Renal cortical epithelial cell (primary cell): Measurements from ENCODE around the gene ELF3. TPM values are rescaled to one million over a fixed set of nuclear protein-coding genes. Genes with fewer than 3 reads are reported as not detected.
A peak's percentile ranks its signal among the peaks of the same experiment; 100 is the strongest.
"Not testable (repeated sequence)": the region's sequence is repeated elsewhere in the genome, so short reads cannot be mapped to it uniquely, and the experiment has no call there.

Experiments used
- DNase-seq: peaks from one replicate; pipeline ENCODE4 v3.0.0-alpha.2; 2011; ENCODE audit warnings: low read depth
- total RNA-seq: library from RNA; depleted of rRNA; stranded (reverse); fragments of >200 nt; gene quantifications from 2 replicates; pipeline ENCODE4 v1.2.3, GENCODE V29; 2014

Gene ELF3
- 277 and 307 TPM in 2 replicates for total RNA-seq

DNA sequence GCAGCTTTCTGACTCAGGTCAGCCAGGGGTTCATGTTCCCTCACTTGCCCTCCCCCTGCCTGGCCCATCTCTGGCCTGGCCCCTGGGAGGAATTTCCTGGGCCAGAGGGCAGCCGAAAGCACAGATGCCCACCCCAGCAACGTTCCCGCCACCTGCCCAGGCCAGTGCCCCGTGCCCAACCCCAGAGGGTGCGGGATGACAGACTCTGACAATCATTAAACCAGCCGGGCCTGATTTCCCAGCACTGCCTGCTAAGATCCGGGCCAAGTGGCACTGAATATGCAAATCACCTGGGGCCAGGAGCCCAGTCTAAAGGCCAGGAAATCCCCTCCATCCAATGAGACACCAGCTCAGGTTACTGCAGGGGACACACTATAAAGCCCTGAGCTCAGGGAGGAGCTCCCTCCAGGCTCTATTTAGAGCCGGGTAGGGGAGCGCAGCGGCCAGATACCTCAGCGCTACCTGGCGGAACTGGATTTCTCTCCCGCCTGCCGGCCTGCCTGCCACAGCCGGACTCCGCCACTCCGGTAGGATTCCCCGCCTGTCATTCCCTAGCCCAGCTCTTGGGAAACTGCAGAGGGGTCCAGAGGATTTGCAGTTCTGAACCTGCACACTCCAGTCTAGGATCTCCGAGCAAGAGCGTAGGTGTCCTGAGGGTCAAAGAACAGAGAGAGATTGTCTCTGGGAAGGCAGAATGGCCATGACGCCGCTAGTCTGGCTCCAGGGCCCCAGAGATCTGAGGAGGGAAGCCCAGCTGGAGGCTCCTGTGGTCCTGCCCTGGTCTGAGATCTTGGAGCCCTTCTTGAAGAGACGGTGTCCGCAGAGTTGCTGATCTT lies at the start of gene ELF3:
Gene ELF3 (plus strand): TSS at position 408 of the 836 bp plus-strand sequence. CDS start 550 bp downstream, outside the sequence.
- DNase-seq, result peak; percentile 99

DNA sequence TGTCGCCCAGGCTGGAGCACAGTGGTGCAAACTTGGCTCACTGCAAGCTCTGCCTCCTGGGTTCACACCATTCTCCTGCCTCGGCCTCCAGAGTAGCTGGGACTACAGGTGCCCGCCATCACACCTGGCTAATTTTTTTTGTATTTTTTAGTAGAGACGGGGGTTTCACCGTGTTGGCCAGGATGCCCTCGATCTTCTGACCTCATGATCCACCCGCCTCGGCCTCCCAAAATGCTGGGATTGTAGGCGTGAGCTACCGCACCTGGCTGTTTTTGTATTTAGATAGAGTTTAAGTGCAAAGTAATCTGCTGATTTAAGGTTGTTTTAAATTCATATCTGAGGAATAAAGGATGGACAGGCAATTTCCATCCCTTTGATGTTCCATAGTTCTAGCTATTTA lies 48.0 kb upstream of the ELF3 start:
- DNase-seq, result not testable (repeated sequence)

DNA sequence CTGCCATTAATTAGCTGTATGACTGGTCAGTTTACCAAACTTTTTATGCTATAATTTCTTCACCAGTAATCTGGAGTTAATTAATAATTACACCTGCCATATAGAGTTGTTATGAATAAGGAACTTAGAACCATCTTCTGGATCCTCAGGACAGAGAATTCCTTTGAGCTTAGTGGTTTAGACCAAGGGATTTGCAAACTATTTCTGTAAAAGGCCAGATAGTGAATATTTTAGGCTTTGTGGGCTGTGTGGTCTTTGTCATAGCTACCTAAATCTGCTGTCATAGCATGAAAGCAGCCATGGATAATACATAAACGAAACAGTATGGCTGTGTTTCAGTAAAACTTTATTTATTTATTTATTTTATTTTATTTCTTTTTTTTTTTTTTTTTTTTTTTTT lies 46.1 kb upstream of the ELF3 start:
- no peak for DNase-seq

DNA sequence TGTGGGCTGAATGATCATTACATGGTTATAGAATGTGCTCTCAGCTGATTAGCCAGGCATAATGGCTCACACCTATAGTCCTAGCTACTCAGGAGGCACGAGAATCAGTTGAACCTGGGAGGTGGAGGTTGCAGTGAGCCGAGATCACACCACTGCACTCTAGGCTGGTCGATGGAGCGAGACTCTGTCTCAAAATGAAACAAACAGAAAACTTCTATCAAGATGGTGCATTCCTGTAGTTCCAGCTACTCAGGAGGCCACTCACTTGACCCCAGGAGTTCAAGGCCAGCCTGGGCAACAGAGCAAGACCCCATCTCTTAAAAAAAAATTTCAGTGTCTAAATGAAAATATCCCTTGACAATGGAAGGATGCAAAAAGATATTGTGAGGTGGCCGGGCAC lies 44.2 kb upstream of the ELF3 start:
- peak; percentile 43 for DNase-seq

DNA sequence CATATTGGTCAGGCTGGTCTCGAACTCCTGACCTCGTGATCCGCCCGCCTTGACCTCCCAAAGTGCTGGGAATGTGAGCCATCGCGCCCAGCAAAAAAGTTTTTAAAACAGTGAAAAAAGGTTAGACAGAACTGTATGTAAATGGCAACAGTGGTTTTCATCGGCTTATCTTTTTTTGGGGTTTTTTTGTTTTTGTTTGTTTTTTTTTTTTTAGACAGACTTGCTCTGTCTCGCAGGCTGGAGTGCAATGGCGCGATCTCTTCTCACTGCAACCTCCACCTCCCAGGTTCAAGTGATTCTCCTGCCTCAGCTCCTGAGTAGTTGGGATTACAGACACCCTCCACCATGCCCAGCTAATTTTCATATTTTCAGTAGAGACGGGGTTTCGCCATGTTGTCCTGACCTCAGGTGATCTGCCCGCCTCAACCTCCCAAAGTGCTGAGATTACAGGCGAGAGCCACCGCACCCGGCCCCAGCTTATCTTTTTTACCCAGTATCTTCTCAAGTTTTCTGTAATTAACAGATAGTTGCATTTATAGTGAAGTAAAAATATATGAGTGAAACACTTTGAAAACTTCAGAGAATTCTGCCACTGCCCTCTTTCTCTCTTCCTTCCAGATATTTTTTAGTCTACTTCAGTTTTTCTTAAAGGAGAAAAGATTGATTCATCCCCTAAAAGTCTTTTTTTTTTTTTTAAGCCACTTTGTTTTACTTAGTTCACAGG lies 42.0 kb upstream of the ELF3 start:
- no peak for DNase-seq

DNA sequence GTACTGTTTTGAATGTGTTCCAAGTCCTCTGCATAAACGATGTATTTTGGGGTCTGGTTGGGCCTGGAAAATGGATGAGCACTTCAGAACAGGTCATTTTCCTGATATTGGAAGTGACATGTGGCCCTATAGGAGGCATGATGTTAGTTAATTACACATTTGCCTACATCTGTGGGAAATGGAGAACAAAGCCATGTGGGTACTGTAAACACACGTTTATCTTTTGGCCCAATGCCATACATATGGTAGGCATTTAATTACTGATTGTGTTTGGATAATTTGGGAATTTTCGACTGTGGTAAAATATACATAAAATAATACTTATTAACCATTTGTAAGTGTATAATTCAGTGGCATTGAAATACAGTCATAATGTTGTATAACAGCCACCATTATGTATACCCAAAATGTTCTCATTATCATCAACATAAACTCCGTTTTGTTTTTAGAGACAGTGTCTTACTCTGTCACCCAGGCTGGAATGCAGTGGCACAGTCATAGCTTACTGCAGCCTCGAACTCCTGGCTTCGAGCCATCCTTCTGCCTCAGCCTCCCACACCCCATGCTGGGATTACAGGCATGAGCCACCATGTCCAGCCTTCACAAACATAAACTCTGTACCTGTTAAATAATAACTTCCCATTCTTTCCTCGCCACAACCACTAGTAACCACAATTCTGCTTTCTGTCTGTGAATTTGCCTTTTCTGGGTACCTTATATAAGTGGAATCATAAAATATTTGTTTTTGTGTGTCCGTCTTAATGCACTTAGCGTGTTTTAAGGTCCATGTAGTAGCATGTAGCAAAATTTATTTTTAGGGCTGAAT lies 39.8 kb upstream of the ELF3 start:
- DNase-seq, result peak; percentile 54

DNA sequence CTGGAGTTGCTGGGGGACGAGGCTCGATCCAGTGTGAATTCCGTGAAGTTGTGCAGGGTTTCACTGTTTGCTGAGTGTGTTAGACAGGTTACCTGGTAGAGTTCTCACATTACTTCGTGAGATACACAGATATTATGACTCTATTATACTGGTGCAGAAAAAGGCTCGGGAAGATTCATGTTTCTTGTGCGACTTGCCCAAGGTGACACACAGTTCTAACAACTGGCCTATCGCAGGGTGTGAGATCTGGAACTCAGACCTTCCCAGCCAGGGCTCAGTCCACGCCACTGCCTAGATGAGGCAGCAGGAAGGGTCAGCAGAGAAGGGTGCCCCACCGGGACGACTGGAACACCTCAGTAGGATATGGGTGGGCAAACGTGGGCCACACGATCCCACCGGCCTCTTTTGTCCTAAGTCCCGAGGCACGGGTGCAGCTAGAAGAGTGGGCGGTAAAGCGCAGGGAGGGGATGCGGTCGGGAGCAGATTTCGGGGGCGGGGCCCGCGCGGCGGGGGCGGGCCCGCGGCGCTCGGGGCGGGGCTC lies 28.2 kb upstream of the ELF3 start:
- peak; percentile 19 for DNase-seq

DNA sequence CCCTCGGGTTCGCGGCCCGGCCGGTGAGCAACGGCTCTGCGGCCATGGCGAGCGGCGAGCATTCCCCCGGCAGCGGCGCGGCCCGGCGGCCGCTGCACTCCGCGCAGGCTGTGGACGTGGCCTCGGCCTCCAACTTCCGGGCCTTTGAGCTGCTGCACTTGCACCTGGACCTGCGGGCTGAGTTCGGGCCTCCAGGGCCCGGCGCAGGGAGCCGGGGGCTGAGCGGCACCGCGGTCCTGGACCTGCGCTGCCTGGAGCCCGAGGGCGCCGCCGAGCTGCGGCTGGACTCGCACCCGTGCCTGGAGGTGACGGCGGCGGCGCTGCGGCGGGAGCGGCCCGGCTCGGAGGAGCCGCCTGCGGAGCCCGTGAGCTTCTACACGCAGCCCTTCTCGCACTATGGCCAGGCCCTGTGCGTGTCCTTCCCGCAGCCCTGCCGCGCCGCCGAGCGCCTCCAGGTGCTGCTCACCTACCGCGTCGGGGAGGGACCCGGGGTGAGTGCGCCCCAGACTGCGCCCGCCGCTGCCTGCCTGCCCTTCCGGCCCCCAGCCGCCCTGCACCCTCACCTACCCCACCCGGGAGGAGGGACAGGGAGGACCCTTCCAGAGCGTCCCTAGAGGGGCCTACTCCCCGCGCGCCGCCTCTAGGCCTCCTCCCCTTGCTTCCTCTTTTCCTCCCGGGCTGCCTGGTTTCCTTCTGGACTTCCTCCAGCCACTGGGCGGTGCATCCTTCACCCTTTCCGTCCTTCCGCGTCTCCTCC lies 27.6 kb upstream of the ELF3 start, which contains the start of gene RNPEP:
Gene RNPEP (plus strand): TSS at position 26 of the 757 bp plus-strand sequence. CDS start 19 bp downstream, at position 45.
- DNase-seq, result peak; percentile 54

DNA sequence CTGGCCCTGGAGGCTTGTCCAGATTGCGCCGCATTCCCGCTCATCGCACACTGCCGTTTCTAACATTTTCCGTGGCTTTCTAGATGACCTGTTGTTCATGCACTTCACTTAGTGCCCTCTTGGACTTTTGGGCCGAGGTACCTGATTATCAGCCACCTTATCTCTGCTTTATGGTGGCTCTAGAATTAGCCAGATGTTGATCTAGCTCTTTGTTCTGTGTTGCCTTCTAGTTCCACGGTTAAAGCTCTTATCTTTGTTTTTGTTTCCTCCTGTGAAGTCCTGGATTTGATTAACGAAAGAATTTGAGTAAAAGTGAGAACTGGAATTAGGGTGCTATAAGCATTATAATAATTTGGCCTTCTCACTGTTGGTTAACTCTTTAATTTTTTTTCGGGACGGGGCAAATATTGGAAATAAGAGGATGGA lies 27.0 kb upstream of the ELF3 start:
- no peak for DNase-seq

DNA sequence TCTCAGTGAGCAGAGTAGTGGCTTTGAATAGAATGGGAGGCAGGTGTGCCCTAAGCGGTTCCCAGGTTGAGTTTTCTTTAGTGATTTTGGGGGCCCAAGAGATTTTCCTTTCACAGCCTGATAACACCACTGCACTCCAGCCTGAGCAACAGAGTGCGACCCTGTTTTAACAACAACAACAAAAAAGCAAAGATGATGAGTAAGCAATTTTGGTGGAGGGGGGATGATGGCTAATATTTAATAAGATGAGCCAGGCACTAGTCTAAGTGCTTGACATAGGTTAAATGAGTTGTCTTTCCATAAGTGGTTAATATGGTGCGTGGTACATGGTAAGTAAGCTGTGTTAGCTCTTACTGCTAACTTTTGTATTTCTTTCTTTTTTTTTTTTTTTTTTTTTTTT lies 25.9 kb upstream of the ELF3 start:
- DNase-seq, result no peak

DNA sequence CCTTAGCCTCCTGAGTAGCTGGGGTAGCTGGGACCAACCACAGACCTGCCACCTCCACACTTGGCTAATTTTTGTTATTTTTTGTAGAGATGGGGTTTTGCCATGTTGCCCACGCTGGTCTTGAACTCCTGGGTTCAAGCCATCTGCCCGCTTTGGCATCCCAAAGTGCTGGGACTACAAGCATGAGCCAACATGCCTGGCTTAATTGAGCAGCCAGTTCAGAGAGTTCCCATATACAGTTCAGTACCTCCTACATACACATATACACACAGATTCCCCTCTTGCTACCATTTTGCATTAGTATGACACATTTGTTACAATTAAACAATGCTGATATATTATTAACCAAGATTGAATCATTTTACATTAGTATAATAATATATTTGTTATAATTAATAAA lies 25.0 kb upstream of the ELF3 start:
- no peak for DNase-seq

DNA sequence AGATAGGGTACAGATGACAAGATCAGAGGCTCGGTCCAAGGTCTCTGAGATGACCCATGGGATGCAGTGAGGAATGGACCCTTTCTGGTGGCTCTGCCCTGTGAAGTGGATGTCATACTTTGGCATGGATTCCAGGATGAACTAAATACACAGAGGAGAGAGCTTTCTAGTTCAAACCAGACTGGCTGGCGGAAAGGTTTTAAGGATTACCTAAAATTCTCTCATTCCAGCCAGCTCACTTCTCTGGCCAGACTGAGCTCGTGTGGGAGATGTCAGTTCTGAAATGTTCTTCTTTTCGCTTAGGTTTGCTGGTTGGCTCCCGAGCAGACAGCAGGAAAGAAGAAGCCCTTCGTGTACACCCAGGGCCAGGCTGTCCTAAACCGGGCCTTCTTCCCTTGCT lies 21.8 kb upstream of the ELF3 start:
- no peak for DNase-seq

DNA sequence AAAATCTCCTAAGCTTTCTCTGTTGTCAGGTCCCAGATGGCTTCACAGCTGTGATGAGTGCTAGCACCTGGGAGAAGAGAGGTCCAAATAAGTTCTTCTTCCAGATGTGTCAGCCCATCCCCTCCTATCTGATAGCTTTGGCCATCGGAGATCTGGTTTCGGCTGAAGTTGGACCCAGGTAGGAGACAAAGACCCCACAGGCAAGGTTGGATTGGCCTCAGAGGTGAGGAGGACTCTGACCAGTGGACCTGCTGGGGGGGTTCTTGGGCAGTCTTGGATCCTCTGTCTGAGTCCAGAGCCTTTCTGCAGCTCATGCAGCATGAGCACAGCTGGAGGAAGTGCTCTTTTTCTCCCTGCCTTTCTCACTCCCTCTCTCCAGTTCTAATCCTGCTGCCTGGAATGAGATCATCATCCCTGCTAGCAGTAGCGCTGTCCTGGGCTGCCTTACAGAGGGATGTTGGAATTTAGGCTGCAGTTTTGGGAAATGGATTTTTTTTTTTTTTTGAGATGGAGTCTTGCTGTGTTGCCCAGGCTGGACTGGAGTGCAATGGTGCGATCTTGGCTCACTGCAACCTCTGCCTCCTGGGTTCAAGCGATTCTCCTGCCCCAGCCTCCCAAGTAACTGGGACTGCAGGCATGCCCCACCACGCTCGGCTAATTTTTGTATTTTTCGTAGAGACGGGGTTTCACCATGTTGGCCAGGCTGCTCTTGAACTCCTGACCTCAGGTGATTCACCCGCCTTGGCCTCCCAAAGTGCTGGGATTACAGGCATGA lies 20.8 kb upstream of the ELF3 start:
- DNase-seq, result no peak

DNA sequence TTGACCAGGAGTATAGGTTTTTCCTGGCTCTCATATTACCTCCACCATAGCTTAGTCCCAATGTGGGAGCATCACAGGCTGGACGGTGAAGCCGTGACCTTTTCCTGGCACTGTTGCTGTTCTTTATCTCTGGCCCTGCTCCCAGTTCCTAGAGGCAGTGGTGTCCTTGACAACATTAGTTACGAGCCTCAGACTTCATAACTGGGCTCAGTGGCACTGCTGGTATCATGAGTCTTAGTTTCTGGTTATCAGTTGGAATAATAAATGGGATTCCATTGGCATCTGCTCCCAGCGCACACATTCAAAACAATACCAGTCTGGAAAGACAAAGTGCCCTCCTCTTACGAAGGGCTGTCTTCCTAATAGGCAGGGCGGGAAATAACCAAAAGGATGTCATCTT lies 20.0 kb upstream of the ELF3 start:
- DNase-seq, result no peak

DNA sequence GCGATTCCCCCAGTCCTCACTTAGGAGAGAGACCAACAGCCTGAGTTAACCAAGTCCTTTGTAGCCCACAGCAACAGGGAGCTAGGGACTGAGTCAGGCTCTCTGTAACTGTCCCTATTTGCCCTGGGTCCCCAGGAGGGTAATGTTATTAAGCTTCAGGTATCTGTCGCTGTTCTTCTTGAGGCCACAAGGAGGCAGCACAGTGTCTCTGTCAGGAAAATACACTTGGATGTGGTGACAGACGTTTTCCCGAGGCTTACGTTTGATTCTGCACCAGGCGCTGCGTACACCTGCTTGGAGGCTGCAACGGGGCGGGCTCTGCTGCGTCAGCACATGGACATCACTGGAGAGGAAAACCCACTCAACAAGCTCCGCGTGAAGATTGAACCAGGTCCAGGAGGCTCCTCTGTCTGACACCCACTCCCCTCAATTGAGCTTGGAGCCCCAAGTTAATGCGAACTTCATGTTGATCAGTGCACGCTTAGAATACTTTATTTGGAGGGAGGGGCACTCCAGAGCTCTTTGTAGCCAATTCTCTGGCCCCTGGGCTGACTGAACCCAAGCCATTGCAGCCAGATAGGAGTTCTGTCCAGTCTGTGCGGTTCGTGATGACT lies 10.7 kb upstream of the ELF3 start:
- DNase-seq, result peak; percentile 61

DNA sequence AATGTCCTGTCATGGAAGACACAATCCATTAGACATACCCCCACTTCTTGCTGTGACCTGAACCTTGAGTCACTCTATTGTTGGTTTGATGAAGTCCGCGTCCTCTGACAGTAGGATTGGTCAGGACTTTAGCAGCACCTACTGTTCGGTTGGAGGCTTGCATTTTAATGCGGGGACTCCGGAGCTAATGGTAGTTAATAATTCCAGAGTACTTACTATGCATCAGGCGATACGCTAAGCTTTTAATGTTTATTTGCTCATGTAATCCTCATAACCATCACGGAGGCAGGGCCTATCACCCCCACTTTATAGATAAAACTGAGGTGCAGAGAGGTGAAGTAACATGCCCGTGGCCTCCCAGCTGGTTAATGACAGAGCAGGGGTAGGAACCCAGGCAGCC lies 7.9 kb upstream of the ELF3 start:
- no peak for DNase-seq

DNA sequence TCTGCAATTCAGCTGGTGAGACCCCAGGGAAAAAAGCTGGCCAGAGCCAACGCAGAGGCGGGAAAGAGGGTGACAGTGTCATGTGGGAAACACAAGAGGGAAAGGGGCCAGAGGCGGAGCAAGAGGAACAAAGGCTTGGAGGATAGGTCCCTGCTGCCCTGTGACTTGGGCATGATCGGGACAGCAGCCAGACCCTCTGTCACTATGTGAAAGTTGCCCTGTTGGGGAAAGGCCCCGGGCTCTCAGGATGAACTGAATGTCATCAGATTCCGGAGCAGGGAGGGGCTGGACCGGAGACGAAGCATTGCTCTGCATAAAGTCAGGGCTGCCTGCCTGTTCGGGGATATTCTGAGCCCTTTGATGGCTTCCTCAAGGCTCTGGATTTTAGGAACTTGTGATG lies 5.7 kb upstream of the ELF3 start:
- DNase-seq, result no peak

DNA sequence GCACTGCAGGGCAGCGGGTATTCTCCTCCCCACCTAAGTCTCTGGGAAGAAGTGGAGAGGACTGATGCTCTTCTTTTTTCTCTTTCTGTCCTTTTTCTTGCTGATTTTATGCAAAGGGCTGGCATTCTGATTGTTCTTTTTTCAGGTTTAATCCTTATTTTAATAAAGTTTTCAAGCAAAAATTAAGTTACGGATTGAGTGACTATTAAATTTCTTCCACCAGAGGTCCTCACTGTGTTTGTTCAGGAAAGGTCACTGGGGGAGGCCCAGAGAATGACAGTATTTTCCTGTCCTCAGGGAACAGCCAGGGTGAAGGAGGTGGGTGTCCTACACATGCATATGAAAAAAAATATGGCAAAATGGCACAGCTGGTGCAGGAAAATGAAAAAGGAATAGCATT lies 4.4 kb upstream of the ELF3 start:
- peak; percentile 28 for DNase-seq

DNA sequence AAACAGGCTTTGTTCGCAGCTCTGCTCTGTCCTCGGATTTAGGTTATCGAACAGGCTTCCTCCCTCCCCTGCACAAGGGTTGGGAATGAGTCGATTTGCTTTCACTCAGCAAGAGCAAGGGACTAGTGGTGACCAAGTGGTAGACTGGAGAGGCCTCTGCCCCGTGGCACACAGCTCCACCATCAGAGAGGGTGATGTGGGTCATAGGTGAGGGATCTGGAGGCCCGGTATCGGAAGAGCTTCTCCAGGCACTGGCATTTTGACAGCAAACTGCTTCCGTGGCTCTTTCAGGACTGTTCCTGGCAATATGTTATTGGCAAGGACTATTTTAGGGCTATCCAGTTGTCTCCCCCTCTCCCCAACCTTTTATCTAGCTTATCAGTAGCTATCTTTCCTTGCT lies 3.1 kb upstream of the ELF3 start:
- DNase-seq, result no peak
